IMR-90 (cell line): Measurements from ENCODE around the gene ZCCHC12. TPM values are rescaled to one million over a fixed set of nuclear protein-coding genes. Genes with fewer than 3 reads are reported as not detected.

Experiments
- ATAC-seq: fragments of 200-7000 bp; cut with Tn5 transposase; 2 replicates; pipeline ENCODE4 v1.9.1; 2020; ENCODE audit warnings: low read depth, mild to moderate bottlenecking, moderate library complexity
- BruUV-seq: library from RNA; stranded (reverse); fragments of 400-500 nt; replicated peaks from 2 replicates; lab custom pipeline; 2021; lab: Mats Ljungman, UMichigan
- CTCF ChIA-PET: fragments of 300-600 bp; formaldehyde crosslinking; extraction: SDS; loops from one replicate; lab custom pipeline; 2021; ENCODE audit warnings: antibody characterized with exemption; lab: Yijun Ruan, JAX
- POLR2A ChIA-PET: fragments of 300-600 bp; sonication (Branson Sonifier 250); formaldehyde crosslinking; loops from one replicate; lab custom pipeline; 2022; ENCODE audit warnings: antibody characterized with exemption; ENCODE audit not compliant: unreplicated experiment; lab: Charles Lee
- DNase-seq: peaks from one replicate; pipeline ENCODE4 v3.0.0; 2013
- H2AFZ ChIP-seq: replicated peaks from 2 replicates; pipeline ENCODE3; 2013; ENCODE audit warnings: low read length, mild to moderate bottlenecking; ENCODE audit not compliant: poor library complexity
- H2AK5ac ChIP-seq: 2 replicates; pipeline ENCODE4 v1.6.1; 2013; ENCODE audit warnings: low read depth, low read length, inconsistent platforms
- H2AK9ac ChIP-seq: replicated peaks from 2 replicates; pipeline ENCODE3; 2013; ENCODE audit warnings: mild to moderate bottlenecking, low read depth, low read length, moderate library complexity; ENCODE audit not compliant: poor library complexity
- H2BK120ac ChIP-seq: 2 replicates; pipeline ENCODE4 v1.6.1; 2013; ENCODE audit warnings: low read depth, low read length, inconsistent platforms
- H2BK15ac ChIP-seq: 3 replicates; pipeline ENCODE4 v1.6.1; 2013; ENCODE audit warnings: low read depth, low read length, inconsistent platforms
- H2BK20ac ChIP-seq: 2 replicates; pipeline ENCODE4 v1.6.1; 2013; ENCODE audit warnings: low read depth, mild to moderate bottlenecking, inconsistent platforms, low read length, moderate library complexity
- H2BK5ac ChIP-seq: 2 replicates; pipeline ENCODE4 v1.6.1; 2013; ENCODE audit warnings: mild to moderate bottlenecking, low read depth, low read length, inconsistent platforms; ENCODE audit not compliant: poor library complexity, severe bottlenecking
- H3K14ac ChIP-seq: replicated peaks from 2 replicates; pipeline ENCODE4 v1.6.1; 2013; ENCODE audit warnings: low read depth, low read length, inconsistent platforms
- H3K18ac ChIP-seq: 2 replicates; pipeline ENCODE4 v1.6.1; 2013; ENCODE audit warnings: low read depth, low read length, control low read depth
- H3K23ac ChIP-seq: 2 replicates; pipeline ENCODE4 v1.6.1; 2013; ENCODE audit warnings: low read depth, low read length, inconsistent platforms
- H3K27ac ChIP-seq: 2 replicates; pipeline ENCODE4 v1.5.1; 2013; ENCODE audit warnings: mild to moderate bottlenecking, control low read depth, low read length; ENCODE audit not compliant: insufficient read depth
- H3K27me3 ChIP-seq: 2 replicates; pipeline ENCODE4 v1.6.1; 2013; ENCODE audit warnings: low read length; ENCODE audit not compliant: control insufficient read depth, insufficient read depth
- H3K36me3 ChIP-seq: 2 replicates; pipeline ENCODE4 v1.6.1; 2013; ENCODE audit warnings: low read length, mixed read lengths; ENCODE audit not compliant: control insufficient read depth, insufficient read depth
- H3K4ac ChIP-seq: 2 replicates; pipeline ENCODE4 v1.6.1; 2013; ENCODE audit warnings: low read depth, low read length, inconsistent platforms
- H3K4me1 ChIP-seq: 2 replicates; pipeline ENCODE4 v1.6.1; 2013; ENCODE audit warnings: low read length, mixed read lengths; ENCODE audit not compliant: control insufficient read depth, insufficient read depth
- H3K4me2 ChIP-seq: 2 replicates; pipeline ENCODE4 v1.6.1; 2013; ENCODE audit warnings: low read depth, mild to moderate bottlenecking, control low read depth, low read length, moderate library complexity
- H3K4me3 ChIP-seq: 2 replicates; pipeline ENCODE4 v1.5.1; 2013; ENCODE audit warnings: low read depth, mild to moderate bottlenecking, control low read depth, low read length, moderate library complexity; ENCODE audit not compliant: insufficient read depth
- H3K56ac ChIP-seq: 2 replicates; pipeline ENCODE4 v1.6.1; 2013; ENCODE audit warnings: low read length, inconsistent platforms; ENCODE audit not compliant: insufficient read depth; ENCODE audit errors: extremely low read depth
- H3K79me1 ChIP-seq, 2 experiments: 2 replicates each; pipeline ENCODE4 v1.6.1; 2013; ENCODE audit warnings: low read length in 2 of 2, inconsistent platforms in 1 of 2, low read depth in 1 of 2
- H3K9ac ChIP-seq: 2 replicates; pipeline ENCODE4 v1.6.1; 2013; ENCODE audit warnings: low read depth, low read length, control low read depth
- H3K9me1 ChIP-seq: 2 replicates; pipeline ENCODE4 v1.6.1; 2013; ENCODE audit warnings: low read length, inconsistent platforms; ENCODE audit not compliant: insufficient read depth
- H3K9me3 ChIP-seq: 2 replicates; pipeline ENCODE4 v1.6.1; 2013; ENCODE audit warnings: low read length; ENCODE audit not compliant: control insufficient read depth, insufficient read depth
- H4K20me1 ChIP-seq: 2 replicates; pipeline ENCODE4 v1.6.1; 2013; ENCODE audit warnings: low read length, inconsistent platforms; ENCODE audit not compliant: insufficient read depth
- H4K5ac ChIP-seq: 2 replicates; pipeline ENCODE4 v1.6.1; 2013; ENCODE audit warnings: mild to moderate bottlenecking, low read depth, low read length, control low read depth
- H4K8ac ChIP-seq, 2 experiments: 2 replicates each; pipeline ENCODE4 v1.6.1; 2013; ENCODE audit warnings: low read depth in 2 of 2, low read length in 2 of 2, control low read depth in 1 of 2, inconsistent platforms in 1 of 2
- H4K91ac ChIP-seq: 2 replicates; pipeline ENCODE4 v1.6.1; 2013; ENCODE audit warnings: low read depth, low read length, inconsistent platforms; ENCODE audit not compliant: insufficient read depth
- FOS ChIP-seq: fragments of 150-350 bp; IDR thresholded peaks from 2 replicates; pipeline ENCODE4 v1.6.1; 2016; ENCODE audit warnings: low read depth, low read length
- WGBS, 2 experiments: methylation state at CpG; one replicate each; pipeline versions ENCODE4 v1.1.5 to v1.1.7; 2013; ENCODE audit warnings: missing lambda C conversion rate in 2 of 2; ENCODE audit not compliant: insufficient read length in 1 of 2; ENCODE audit errors: extremely low coverage in 2 of 2; 5-methylcytosine and 5-hydroxymethylcytosine counted together
- dilution Hi-C: fragments of 300-500 bp; cut with HindIII; formaldehyde crosslinking; loops from one replicate; pipeline ENCODE4 v1.14.3; 2018; ENCODE audit warnings: low sequenced_read_pairs; ENCODE audit not compliant: unreplicated experiment
- in situ Hi-C: fragments of 300-500 bp; cut with MboI; formaldehyde crosslinking; loops from 3 replicates; pipeline ENCODE4 v1.14.3; 2019; ENCODE audit warnings: low sequenced_read_pairs, inconsistent platforms, mixed read lengths
- intact Hi-C: fragments of 100-400 bp; cut with micrococcal nuclease; formaldehyde crosslinking; loops from 2 replicates; pipeline ENCODE4 v1.10.0; 2022
- polyA plus RNA-seq, 3 experiments: library from polyadenylated mRNA; depleted of rRNA; stranded (reverse); fragments of >200 nt; gene quantifications; 2 replicates each; pipeline ENCODE4 v1.2.3, GENCODE V29; 2012; ENCODE audit warnings: low replicate concordance in 1 of 3
- total RNA-seq: library from RNA; depleted of rRNA; stranded (reverse); fragments of >200 nt; gene quantifications from 2 replicates; pipeline ENCODE4 v1.2.3, GENCODE V29; 2012

The ZCCHC12 gene
- total and polyA plus RNA-seq, 2 of the 4 experiments (the other 2 are of a cell fraction): under 0.01 to 0.07 TPM

GRCh38 chrX:118780509-118780908 is 43.1 kb upstream of the ZCCHC12 start:
- Histone ChIP-seq H3K9me1 (no peaks in the 10 kb centered on the region), H3K4ac (no peak overlapping the region), H4K8ac (no peak overlapping the region), H2AFZ (no peak overlapping the region), H2BK15ac (no peak overlapping the region), H3K9ac (no peak overlapping the region), H3K23ac (no peak overlapping the region), H2AK5ac (no peak overlapping the region), H3K14ac (no peak overlapping the region), H3K4me1 (no peaks in the 10 kb centered on the region; the same call in 1 of the 2 replicates), H2AK9ac (no peak overlapping the region), H3K36me3 (no peaks in the 10 kb centered on the region), H3K4me3 (no peak overlapping the region), H2BK120ac (no peak overlapping the region), H3K27ac (no peak overlapping the region), H3K79me1 (no peaks in the 10 kb centered on the region; a peak in 1 of 4 replicates), H4K91ac (no peak overlapping the region), H3K18ac (no peak overlapping the region), H2BK5ac (no peak overlapping the region), H4K5ac (no peak overlapping the region), H3K27me3 (no peaks in the 10 kb centered on the region), H3K56ac (no peak overlapping the region), H3K4me2 (no peak overlapping the region), H2BK20ac (no peak overlapping the region), H4K20me1 (no peaks in the 10 kb centered on the region), H3K9me3 (no peaks in the 10 kb centered on the region)
- no peak for TF ChIP-seq FOS
- dilution Hi-C loops: no loop called here
- in situ Hi-C loops: no loop called here
- intact Hi-C loops: no loop called here
- ATAC-seq (no peak), DNase-seq (no peak)
- ChIA-PET CTCF (interaction anchor here (0.6 kb wide), 1 partner anchor 136 kb away, joined by 3 read pairs; no protein-coding TSS in a partner anchor), POLR2A (no interaction called here)
- no TSS peak for BruUV-seq
- WGBS, 2 experiments: no CpG with 5 or more reads among the region's 2 CpGs
